ENCODE results near the gene KLHL22.

The KLHL22 gene

GRCh38 chr22:20433686-20434241, 61.8 kb downstream of the KLHL22 start:
- DNase-seq (ENCODE audit: low read depth), result no peak

- no peak for DNase-seq (ENCODE audit: low read depth)
Observed at GRCh38 chr22:20433191-20433590, 62.4 kb downstream of the KLHL22 start.

- DNase-seq (ENCODE audit: low read depth), result no peak
Observed at GRCh38 chr22:20432244-20432686, 63.3 kb downstream of the KLHL22 start.

GRCh38 chr22:20431511-20432192, 63.9 kb downstream of the KLHL22 start:
- no peak for DNase-seq (ENCODE audit: low read depth)

- DNase-seq (ENCODE audit: low read depth), result no peak
Observed at GRCh38 chr22:20430720-20431510, 64.7 kb downstream of the KLHL22 start.

- no peak for DNase-seq (ENCODE audit: low read depth)
Observed at GRCh38 chr22:20430101-20430719, 65.4 kb downstream of the KLHL22 start.

- DNase-seq (ENCODE audit: low read depth), result no peak
Observed at GRCh38 chr22:20429254-20430100, 66.1 kb downstream of the KLHL22 start.

- DNase-seq (ENCODE audit: low read depth), result no peak
Observed at GRCh38 chr22:20428496-20429253, 66.9 kb downstream of the KLHL22 start.

GRCh38 chr22:20427945-20428417, 67.6 kb downstream of the KLHL22 start:
- no peak for DNase-seq (ENCODE audit: low read depth)

- no peak for DNase-seq (ENCODE audit: low read depth)
Observed at GRCh38 chr22:20427104-20427944, 68.3 kb downstream of the KLHL22 start.

- DNase-seq (ENCODE audit: low read depth), result no peak
Observed at GRCh38 chr22:20426259-20426615, 69.4 kb downstream of the KLHL22 start.

GRCh38 chr22:20425566-20426258, 69.9 kb downstream of the KLHL22 start:
- no peak for DNase-seq (ENCODE audit: low read depth)

GRCh38 chr22:20424932-20425565, 70.5 kb downstream of the KLHL22 start:
- no peak for DNase-seq (ENCODE audit: low read depth)

- no peak for DNase-seq (ENCODE audit: low read depth)
Observed at GRCh38 chr22:20424568-20424931, 71.0 kb downstream of the KLHL22 start.

- no peak for DNase-seq (ENCODE audit: low read depth)
Observed at GRCh38 chr22:20423906-20424551, 71.6 kb downstream of the KLHL22 start.

- DNase-seq (ENCODE audit: low read depth), result no peak
Observed at GRCh38 chr22:20423008-20423905, 72.3 kb downstream of the KLHL22 start.

GRCh38 chr22:20422271-20423007, 73.2 kb downstream of the KLHL22 start:
- DNase-seq (ENCODE audit: low read depth), result no peak

Data from non-pigmented ciliary epithelial cell (primary cell).